ENCODE results near the gene KIF21B. TPM values are rescaled to one million over a fixed set of nuclear protein-coding genes. Genes with fewer than 3 reads are reported as not detected.

Gene KIF21B
- total RNA-seq, 1 donor from 2014 or later: 2.6 TPM

DNA sequence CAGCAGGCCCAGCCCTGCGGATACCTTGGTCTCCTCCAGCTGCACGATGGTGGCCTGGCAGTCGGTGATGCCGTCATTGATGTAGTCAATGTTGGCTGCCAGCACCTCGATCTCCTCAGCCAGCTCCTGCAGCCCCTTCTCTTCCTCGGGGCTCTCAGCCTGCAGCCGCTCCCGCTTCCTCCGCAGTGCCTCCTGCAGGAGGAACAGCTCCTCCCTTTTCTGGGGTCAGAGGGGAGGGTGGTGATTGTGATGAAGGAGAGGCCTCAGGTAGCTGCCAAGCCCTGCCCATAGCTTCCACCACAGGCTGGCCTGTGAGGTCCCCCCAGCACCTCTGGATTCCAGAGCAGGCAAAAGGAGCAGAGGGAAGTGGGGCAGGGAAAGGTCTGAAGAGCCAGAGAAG lies 33.4 kb downstream of the KIF21B start:
- Mint-ChIP-seq H3K27me3 (ENCODE audit: low read depth) (no peaks in the 10 kb centered on the region), H3K27ac (ENCODE audit: unreplicated experiment) (no peak overlapping the region), H3K9me3 (ENCODE audit: low read depth) (no peaks in the 10 kb centered on the region), H3K36me3 (ENCODE audit: low read depth) (peaks cover 2% of the 10 kb centered on the region), H3K4me3 (ENCODE audit: unreplicated experiment) (no peak overlapping the region), H3K4me1 (ENCODE audit: low read depth) (no peaks in the 10 kb centered on the region)
- DNase-seq (ENCODE audit: low spot score): no peak
- TF ChIP-seq, protein P1, sequence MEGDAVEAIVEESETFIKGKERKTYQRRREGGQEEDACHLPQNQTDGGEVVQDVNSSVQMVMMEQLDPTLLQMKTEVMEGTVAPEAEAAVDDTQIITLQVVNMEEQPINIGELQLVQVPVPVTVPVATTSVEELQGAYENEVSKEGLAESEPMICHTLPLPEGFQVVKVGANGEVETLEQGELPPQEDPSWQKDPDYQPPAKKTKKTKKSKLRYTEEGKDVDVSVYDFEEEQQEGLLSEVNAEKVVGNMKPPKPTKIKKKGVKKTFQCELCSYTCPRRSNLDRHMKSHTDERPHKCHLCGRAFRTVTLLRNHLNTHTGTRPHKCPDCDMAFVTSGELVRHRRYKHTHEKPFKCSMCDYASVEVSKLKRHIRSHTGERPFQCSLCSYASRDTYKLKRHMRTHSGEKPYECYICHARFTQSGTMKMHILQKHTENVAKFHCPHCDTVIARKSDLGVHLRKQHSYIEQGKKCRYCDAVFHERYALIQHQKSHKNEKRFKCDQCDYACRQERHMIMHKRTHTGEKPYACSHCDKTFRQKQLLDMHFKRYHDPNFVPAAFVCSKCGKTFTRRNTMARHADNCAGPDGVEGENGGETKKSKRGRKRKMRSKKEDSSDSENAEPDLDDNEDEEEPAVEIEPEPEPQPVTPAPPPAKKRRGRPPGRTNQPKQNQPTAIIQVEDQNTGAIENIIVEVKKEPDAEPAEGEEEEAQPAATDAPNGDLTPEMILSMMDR (IDR thresholded peaks at IDR 0.05): no peak

DNA sequence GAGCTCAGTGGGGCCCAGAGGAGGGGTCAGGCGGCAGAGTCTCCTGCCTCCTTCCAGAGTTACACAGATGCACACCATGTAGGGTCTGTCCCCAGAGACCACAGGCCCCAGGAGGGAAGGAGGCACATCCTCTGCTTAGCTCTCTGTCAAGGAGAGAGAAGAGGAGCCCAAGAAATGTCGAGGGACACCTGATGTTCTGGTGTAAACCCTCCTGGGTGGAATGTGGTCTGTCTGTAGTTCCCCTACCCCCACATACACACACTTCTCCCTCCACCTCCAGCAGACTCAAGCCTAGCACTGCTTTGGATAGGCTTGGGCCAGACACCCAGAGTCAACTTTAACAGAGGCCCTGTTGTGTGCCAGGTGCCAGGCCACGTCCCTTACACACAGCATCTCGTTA lies 34.2 kb downstream of the KIF21B start:
- H3K4me3 Mint-ChIP-seq (ENCODE audit: unreplicated experiment): no peak overlapping the region
- no peaks in the 10 kb centered on the region for H3K4me1 Mint-ChIP-seq (ENCODE audit: low read depth)
- H3K27me3 Mint-ChIP-seq (ENCODE audit: low read depth): no peaks in the 10 kb centered on the region
- H3K36me3 Mint-ChIP-seq (ENCODE audit: low read depth): peaks cover 2% of the 10 kb centered on the region
- no peak for DNase-seq (ENCODE audit: low spot score)
- TF ChIP-seq, protein P1 (IDR thresholded peaks at IDR 0.05): no peak
- H3K27ac Mint-ChIP-seq (ENCODE audit: unreplicated experiment): no peak overlapping the region
- H3K9me3 Mint-ChIP-seq (ENCODE audit: low read depth): no peaks in the 10 kb centered on the region

DNA sequence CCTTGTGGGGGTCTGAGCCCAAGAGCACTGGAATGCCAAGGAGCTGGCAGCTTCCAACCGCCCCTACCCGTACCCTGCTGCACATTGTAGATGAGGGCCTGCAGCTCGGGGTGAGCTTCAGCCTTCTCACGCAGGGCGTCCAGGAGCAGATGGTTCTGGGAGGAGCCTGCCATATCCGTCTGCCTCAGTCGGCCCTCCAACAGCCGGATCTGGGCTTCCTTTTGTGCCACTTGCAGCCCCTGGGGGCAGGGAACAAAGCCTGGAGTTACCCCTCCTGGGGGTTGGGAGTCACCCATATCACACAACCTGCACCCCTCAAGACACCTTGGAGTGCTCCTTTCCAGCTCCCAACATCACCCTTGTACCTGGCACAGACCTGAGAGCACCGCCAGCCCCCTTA lies 34.8 kb downstream of the KIF21B start:
- H3K27me3 Mint-ChIP-seq (ENCODE audit: low read depth): no peaks in the 10 kb centered on the region
- TF ChIP-seq, protein P1 (IDR thresholded peaks at IDR 0.05): no peak
- no peaks in the 10 kb centered on the region for H3K9me3 Mint-ChIP-seq (ENCODE audit: low read depth)
- H3K27ac Mint-ChIP-seq (ENCODE audit: unreplicated experiment): no peak overlapping the region
- no peak overlapping the region for H3K4me3 Mint-ChIP-seq (ENCODE audit: unreplicated experiment)
- H3K36me3 Mint-ChIP-seq (ENCODE audit: low read depth): peaks cover 2% of the 10 kb centered on the region
- no peak for DNase-seq (ENCODE audit: low spot score)
- no peaks in the 10 kb centered on the region for H3K4me1 Mint-ChIP-seq (ENCODE audit: low read depth)

DNA sequence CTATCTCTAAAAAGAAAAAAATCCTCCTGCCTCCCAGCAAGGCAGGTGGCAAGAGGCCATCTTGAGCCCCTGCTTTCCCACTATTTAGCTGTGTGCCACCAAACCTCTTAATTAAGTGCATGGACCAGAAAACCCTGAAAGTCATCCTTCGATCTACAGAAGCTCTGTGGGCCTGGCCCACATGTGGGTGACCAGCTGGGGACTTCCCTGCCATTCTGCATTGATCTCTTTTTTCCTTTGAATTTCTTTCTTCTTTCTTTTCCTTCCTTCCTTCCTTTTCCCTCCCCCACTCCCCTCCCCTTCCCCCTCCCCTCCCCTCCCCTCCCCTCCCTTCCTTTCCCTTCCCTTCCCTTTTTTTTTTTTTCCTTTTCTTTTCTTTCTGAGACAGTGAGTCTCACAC lies 38.0 kb downstream of the KIF21B start:
- TF ChIP-seq, protein P1 (IDR thresholded peaks at IDR 0.05): no peak
- H3K36me3 Mint-ChIP-seq (ENCODE audit: low read depth): peaks cover 4% of the 10 kb centered on the region
- H3K9me3 Mint-ChIP-seq (ENCODE audit: low read depth): peaks cover under 1% of the 10 kb centered on the region
- DNase-seq (ENCODE audit: low spot score): no peak
- H3K27ac Mint-ChIP-seq (ENCODE audit: unreplicated experiment): no peak overlapping the region
- H3K4me3 Mint-ChIP-seq (ENCODE audit: unreplicated experiment): no peak overlapping the region
- H3K27me3 Mint-ChIP-seq (ENCODE audit: low read depth): no peaks in the 10 kb centered on the region
- no peaks in the 10 kb centered on the region for H3K4me1 Mint-ChIP-seq (ENCODE audit: low read depth)

DNA sequence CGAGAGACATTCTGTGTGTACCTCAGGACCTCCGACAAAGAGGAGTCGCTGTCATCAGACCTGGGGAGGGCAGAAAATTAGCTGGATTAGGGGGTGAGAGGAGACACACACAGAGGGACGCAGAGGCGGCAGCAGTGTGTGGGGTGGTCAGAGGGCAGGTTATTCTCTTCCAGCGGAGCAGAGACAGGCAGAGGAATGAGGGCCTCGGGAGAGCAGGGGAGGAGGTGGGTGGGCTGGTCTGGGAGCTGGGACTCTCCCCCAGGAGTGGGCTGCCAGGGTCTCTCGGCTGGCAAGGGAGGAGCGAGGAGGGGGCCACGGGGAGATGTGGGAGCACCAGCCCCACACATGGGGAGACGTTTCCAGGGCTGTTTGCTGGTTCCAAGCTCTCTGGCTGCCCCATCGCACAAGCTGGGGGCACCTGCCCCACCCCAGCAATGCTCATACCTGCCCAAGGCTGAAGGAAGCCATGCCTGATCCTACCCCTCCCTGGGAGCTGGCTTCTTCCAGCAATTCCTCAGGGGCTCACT lies 40.4 kb downstream of the KIF21B start:
- no peaks in the 10 kb centered on the region for H3K27me3 Mint-ChIP-seq (ENCODE audit: low read depth)
- H3K4me1 Mint-ChIP-seq (ENCODE audit: low read depth): no peaks in the 10 kb centered on the region
- DNase-seq (ENCODE audit: low spot score): no peak
- no peak overlapping the region for H3K27ac Mint-ChIP-seq (ENCODE audit: unreplicated experiment)
- H3K36me3 Mint-ChIP-seq (ENCODE audit: low read depth): peaks cover 6% of the 10 kb centered on the region
- peaks cover 4% of the 10 kb centered on the region for H3K9me3 Mint-ChIP-seq (ENCODE audit: low read depth)
- H3K4me3 Mint-ChIP-seq (ENCODE audit: unreplicated experiment): no peak overlapping the region
- TF ChIP-seq, protein P1 (IDR thresholded peaks at IDR 0.05): no peak

Data from chondrocyte (in vitro differentiated cells).